HK-2 (cell line): Measurements from ENCODE around the gene GGCT.
"Not testable (repeated sequence)": the region's sequence is repeated elsewhere in the genome, so short reads cannot be mapped to it uniquely, and the experiment has no call there.

Experiments used
- DNase-seq: peaks from one replicate; pipeline ENCODE4 v3.0.0-alpha.2; 2018; ENCODE audit not compliant: unreplicated experiment

Gene GGCT

DNA sequence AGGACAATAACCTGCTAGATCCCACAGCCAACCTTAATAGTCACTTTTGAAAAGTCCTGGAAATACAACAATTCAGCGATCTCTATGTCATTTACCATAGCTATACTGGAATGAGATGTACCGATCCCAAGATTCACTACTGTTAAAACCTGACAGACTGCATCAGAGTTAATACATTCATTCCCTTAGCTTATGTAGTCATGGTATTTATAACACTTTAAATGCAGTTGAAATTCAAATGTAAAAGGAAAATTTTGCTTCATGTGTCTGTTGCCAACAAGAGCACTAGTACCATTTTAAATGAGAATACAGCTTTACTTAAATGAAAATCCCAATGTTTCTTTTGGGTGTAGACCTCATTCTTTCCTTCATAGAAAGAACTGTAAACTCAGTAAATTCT, 11.1 kb upstream of the GGCT start:
- no peak for DNase-seq

DNA sequence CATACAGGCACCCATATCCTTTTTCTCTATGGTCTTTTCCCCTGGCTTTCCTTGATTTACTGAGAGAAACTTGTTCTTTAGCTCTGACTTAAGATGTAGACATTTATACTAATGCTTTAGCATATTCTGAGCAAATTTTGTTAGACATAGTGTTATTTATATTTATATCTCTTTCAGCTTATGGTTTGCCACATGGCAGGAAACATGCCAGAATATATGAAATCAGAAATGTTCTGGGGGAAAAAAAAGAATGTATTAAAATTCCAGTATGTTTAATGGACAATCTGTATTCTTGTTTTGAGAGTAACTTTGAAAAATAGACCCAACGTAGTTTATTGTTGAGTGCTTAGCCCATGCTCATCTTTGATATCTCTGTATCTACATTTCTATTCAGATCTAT, 10.1 kb upstream of the GGCT start:
- DNase-seq: no peak

DNA sequence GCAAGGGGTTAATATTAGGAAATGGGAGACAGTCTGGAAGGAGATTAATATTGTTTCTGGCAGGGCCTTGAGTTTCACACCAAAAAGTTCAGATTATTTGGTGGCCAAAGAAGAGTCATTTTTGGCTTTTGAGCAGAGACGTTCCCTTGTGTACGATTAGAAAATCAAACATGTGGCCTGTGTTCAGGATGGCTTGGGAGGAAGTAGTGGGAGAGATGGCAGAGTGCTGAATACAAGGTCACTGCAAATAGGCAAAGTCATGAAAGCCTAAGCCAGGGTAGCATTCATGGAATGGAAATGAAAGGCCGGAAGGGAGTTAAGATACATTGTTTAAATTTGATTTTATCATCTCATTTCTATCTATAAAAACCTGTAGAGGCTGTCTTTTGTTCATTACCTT, 9.5 kb upstream of the GGCT start:
- no peak for DNase-seq

DNA sequence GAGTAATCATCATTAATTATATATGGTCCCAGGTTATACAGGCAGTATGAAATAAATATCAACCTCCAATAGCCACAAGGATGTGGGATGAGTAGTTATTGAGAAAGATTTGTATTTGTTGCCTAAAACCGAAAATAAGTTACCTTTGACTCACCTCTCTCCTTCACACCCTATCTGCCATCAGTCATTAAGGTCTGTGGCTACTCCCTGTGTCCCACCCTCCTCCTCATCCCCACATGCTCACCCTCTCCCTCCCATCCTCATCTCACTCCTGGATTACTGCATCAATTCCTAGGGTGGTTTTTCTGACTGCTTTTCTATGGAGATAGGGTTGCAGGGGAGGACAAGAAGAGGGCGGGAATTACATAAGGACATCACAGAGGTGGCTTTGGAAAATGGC, 9.1 kb upstream of the GGCT start:
- no peak for DNase-seq

DNA sequence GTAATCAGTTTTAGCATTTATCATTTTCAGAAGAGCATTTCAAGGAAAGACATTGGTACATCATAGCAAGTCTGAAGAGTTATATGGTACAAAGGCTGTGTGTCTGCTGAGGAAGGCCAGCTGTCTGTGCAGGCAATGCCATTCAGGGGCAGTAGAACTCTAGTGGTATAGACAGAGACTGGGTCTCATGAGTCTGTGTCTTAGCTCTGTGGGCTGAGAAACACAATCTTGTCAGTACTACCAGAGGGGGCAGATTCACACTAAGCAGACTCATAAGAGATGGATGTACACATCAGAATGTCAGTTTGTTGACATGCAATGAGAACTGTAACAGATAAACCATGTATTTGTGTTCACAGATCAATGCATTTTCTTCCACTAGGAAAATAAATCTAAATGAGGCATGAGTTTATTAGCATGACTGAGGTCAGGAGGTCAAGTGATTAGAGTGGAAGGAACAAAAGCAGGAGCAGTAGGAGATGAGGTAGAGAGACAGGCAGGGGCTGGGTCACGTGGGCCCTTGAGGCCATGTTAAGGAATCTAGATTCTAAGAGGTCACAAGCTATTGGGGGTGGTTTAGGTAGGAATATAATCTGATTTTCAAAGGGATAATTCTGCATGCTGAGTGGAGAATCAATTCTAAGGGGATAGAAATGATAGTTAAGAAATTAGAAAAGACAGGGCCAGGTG, 7.5 kb upstream of the GGCT start:
- DNase-seq: no peak

DNA sequence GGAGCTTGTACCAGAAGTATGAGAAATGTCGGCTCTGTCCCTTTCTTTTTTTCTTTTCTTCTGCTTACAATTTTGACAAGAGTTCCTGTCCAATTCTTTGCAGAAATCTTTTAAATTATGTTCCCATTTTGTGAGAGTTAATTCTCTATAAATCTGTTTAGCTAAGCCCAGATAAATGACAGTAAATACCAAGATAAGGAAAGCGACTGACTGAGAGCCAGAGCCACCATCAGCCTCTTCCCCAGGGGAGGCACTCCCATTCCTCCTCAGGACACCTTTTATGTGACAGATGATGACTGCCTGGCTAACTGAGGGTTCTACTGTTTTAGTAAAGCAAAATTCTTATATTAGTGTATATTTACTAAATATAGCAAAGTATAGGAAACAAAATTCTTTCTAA, 6.9 kb upstream of the GGCT start:
- no peak for DNase-seq

DNA sequence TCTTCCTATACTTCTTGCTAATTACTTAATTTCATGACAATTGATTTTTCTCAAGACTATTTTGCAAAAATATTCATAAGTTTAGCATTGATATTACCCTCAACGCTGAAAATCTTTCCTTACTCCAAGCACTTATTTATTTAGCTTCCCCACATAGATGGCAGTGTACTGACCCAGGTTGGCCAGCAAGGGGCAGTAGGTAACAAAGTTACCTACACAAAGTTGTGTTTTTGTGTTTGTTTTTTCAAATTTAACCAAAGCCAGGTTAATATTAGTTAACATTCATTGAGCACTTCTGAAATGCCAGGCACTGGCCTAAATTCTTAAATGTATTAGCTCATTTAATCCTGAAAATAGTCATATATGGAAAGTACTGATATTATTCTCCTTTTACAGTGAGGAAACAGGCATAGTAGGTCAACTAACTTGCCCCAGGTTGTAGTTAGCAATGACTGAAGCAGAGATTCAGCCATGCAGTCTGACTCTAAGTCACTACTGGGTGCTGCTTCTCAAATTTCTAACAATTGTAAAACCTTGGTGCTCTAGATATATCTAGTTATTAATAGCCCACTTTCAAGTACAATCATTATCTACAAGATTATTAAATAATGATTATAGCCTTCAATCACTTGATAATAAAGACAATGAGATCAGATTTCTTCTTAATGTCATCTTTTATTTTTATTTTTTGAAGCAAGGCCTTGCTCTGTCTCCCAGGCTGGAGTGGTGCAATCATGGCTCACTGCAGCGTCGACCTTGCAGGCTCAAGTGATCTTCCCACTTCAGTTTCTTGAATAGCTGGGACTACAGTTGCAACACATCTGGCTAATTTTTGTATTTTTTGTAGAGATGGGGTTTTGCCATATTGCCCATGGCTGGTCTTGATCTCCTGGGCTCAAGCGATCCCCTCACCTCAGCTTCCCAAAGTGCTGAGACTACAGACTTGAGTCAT, 5.8 kb upstream of the GGCT start:
- DNase-seq: no peak

DNA sequence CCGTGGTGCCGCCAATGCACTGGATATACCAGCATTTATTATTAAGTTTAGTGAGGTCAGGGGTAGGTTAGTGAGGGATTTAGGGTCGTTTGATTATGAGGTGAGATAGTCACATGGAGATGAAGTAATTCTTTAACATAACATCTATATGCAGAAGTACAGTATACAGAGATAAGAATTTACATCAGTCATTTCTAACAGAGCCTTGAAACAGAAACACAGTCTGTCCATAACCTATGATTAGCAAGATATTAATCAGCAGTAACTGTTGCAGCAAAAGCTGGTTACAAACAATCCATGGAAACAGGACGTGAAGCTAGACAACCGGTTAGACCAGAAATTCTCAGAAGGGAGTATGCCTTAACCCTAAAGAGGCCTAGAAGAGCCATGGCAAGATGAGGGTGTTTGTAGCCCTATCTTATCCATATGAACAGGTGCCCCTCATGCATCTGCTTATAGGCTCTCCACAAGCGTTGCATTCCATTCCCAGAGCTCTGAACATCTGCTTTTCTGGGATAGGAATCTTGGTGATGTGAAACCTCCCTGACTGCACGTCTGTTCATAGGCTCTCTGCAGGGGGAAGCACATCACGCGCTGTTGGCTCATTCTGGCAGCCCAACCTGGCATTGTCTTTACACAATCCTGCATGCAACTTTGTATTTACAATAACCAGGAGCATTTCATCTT, 4.7 kb upstream of the GGCT start:
- DNase-seq: not testable (repeated sequence)

DNA sequence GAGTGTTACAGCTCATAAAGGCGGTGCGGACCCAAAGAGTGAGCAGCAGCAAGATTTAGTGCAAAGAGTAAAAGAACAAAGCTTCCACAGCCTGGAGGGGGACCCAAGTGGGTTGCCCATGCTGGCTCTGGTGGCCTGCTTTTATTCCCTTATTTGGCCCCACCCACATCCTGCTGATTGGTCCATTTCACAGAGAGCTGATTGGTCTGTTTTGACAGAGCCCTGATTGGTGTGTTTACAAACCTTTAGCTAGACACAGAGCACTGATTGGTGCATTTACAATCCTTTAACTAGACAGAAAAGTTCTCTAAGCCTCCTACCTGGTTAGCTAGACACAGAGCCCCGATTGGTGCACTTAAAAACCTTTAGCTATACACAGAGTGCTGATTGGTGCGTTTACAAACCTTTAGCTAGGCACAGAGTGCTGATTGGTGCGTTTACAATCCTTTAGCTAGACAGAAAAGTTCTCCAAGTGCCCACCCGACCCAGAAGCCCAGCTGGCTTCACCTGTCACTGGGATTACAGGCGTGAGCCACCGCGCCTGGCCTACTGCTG, 2.8 kb upstream of the GGCT start:
- not testable (repeated sequence) for DNase-seq

DNA sequence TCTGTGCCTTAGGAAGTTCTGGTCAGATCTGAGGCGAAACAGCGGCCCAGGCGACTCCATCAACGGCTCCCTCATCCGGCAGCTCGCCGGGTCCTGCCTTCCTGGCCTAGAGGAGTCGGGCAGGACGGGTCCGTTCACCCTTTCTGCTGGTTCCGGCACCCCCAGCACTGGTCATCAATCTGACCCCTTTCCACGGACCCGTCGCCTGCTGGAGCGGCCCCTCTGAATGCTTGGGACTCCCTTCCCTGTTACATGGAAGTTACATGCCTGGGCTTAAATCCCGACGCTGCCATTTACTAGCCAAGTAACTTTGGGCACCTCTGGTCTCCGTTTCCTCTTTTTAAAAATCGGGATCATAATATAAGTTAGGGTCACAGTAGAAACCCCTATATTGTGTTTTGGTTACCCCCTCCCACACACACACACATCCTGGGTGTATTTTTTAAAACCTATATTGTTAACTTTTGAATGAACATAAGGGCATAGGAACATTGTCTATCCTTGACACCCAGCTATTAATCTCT, 607 bp upstream of the GGCT start:
- no peak for DNase-seq

DNA sequence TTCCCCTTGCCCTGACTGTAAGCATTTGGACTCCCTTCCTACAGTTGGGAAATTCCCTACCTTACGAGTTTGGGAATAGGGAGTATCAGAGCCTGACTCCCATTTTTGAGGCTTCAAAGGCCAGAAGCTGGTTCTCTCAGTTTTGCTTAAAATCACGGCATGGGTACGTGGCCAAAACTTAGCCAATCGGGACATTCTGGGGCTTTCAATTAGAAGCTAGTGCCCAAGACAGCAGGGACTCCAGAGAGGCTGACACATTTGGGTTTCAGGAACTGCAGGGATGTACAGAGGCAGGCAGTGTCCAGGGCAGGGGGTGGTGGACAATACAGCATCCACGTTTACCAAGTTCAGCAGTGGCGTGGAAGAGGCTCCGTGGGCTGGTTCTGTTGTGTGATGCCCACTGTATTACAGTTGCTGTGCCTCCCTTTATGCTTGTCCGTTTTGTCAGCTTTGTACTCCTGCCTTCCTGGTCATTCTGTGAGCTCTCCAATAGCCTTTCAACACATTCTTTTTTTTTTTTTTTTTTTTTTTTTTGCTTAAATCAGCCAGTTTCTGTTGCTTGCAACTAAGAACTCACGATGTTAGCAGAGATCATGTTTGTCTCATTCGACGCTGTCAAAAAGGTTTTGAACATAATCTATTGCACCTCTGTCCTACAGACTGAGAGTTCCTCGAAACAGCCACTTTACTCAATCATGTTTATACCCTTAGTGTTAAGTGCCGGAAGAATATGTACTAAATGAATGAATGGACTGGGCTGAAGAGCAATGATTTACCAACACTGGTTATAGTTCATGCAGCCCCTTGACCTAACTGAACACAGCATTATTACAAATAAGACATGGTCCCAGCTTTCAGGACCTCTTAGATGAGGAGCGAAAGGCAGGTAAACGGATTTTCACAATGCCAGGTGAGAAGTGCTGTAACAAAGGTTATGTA, 1.1 kb downstream of the GGCT start:
- peak; percentile 7 for DNase-seq

DNA sequence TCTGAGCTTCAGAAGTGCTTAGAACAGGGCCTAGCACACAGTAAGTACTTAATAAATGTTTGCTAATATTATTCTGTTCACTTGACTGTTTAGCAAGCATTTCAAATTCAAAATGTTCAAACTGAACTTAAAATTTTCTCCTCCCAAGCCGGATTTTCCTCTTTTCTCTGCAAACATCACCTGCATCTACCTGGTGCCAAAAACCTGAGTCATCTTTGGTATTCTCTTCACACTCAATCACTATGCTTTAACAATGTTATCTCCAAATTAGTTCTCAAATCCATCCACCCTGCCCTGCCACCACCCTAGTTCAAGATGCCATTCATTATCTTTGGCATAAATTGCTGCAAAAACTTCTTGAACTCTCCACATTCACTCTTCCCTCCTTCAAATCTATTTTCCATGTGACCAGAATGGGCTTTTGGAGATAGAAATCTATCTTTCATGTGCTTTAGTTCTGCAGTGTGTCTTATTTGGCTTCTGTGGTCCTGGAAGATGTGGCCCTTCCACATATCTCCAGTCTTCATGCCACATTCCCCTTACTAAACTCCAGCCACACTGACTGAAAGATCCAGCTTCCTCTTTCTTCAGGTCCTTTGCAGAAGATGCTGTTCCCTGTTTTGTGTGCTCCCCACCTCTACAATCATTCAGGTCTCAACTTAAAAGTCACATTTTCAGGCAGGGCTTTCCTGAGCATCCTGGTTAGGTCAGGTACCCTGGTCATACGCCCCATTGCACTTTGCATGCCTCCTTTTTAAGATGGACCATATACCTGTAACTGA, 2.0 kb downstream of the GGCT start:
- DNase-seq: no peak

DNA sequence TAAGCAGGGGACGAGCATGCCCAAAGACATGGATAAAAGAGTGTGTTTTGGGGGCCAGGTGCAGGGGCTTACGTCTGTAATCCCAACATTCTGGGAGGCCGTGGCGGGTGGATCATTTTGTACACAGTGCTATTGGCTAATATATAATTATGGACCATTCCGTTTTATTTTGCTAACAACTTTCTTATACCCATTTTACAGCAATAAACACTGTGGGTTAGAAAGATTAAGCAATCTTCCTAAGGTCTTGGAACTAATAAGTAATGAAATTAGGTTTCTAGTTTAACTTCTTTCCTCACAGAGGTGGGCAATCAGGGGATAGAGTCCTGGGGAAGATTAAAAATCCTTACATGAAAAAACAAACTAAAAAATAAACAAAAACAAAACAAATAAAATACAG, 3.4 kb downstream of the GGCT start:
- no peak for DNase-seq

DNA sequence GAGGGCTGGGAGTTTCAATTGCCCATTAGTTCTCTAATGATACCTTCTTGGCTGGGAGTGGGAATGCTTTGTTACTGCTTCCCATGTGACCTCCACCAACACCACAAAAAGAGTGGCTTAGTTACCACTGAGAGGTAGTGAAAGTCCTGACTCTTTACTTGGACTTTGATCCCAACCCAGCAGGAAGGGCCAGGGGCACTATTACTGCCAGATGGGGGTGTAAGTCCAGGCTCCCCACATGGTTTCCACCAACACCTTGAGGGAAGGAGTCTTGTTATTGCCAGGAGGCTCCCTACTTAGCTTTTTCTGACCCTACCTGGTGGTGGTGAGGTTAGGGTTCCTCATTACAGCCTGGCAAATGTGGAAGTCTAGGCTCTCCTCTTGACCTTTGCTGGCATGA, 11.4 kb downstream of the GGCT start:
- no peak for DNase-seq

DNA sequence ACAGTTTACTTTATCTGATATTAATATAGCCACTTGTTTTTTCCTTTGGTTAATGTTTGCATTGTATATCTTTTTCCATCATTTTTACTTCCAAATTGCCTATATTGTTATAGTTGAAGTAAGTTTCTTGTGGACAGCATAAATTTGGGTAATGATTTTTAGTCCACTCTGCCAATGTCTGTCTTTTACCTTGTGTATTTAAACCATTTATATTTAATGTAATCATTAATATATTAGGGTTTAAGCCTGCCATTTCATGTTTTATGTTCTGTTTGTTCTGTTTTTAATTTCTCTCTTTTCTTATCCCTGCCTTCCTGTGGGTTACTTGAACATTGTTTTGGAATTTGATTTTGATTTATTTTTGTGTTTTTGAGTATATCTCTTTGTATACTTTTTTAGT, 13.2 kb downstream of the GGCT start:
- no peak for DNase-seq

DNA sequence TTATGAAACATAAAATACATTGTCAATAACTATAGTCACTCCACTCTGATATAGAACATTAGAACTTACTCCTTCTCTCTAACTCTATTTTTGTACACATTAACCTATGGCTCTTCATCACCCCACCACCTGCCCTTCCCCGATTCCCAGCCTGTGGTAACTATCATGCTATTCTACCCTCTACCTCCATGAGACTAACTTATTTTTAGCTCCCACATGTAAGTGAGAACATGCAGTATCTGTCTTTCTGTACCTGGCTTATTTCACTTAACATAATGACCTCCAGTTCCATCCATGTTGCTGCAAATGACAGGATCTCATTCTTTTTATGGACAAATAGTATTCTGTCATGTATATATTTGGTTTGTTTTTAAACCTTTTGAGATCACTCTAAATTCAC, 17.3 kb downstream of the GGCT start:
- DNase-seq: no peak

DNA sequence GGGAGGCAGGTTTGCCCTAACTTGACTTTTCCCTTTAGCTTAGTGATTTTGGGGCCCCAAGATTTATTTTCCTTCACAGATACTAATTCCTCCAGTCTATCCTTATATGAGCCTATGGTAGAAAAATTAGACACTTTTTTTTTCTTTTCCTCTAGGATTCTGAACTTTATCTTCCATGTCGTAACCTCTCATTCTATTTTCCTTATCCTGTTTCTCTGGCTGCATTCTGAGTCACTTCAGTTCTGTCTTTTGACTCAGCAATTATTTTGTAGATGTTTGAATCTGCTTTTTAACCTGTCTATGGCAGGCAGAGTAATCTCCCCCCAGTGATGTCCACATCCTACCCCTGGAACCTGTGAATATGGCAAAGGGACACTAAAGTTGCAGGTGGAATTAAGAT, 19.0 kb downstream of the GGCT start:
- no peak for DNase-seq

DNA sequence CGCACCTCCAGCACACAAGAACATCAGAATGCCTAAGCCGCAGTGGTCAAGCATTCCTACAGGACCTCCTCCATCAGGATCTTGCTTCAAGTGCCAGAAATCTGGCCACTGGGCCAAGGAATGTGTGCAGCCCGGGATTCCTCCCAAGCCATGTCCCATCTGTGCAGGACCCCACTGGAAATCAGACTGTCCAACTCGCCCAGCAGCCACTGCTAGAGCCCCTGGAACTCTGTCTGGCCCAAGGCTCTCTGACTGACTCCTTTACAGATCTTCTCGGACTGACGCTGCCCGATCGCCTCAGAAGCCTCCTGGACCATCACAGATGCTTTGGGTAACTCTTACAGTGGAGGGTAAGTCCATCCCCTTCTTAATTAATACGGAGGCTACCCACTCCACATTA, 23.2 kb downstream of the GGCT start:
- not testable (repeated sequence) for DNase-seq

DNA sequence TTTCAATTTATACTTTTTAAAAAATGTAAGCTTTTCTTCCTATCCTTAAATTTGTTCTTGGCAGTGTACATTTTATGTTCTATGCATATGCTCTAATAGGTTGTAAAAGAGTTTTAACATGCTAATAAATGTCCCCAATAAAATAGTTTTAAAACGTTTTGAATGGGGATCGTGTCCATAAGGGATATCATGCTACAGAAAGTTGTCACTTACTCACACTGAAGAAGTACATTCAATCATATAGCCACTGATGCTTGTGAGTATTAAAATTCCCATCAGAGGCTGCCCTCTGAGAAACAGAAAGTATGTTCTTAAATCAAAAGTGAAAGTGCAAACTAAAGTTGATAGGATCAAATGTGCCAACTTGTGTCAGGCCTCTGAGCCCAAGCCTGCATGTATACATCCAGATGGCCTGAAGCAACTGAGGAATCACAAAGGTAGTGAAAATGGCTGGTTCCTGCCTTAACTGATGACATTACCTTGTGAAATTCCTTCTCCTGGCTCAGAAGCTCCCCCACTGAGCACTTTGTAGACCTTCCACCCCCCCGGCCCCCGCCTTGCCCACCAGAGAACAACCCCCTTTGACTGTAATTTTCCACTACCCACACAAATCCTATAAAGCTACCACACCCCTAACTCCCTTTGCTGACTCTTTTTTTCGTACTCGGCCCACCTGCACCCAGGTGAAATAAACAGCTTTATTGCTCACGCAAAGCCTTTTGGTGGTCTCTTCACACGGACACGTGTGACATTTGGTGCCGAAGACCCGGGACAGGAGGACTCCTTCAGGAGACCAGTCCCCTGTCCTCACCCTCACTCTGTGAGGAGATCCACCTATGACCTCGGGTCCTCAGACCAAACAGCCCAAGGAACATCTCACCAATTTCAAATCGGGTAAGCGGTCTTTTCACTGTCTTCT, 25.2 kb downstream of the GGCT start:
- no peak for DNase-seq
